Keratinocyte (primary cell): ENCODE data around the gene OLFML3. TPM values are rescaled to one million over a fixed set of nuclear protein-coding genes. Genes with fewer than 3 reads are reported as not detected.

ENCODE experiments used
- DNase-seq: peaks from one replicate; pipeline ENCODE4 v3.0.0-alpha.2; 2011; ENCODE audit warnings: low read depth, missing footprints, low spot score
- FAIRE-seq: peaks from 2 replicates; lab custom pipeline; 2011; peaks lifted over from hg19 to GRCh38; lab: Jason Lieb, UNC
- H2AFZ ChIP-seq: 2 replicates; pipeline ENCODE4 v1.6.0; 2012; ENCODE audit warnings: low read length, control low read depth, inconsistent platforms; ENCODE audit not compliant: control insufficient read depth
- H3K27ac ChIP-seq: 2 replicates; pipeline ENCODE4 v1.5.1; 2011; ENCODE audit warnings: low read length; ENCODE audit not compliant: control insufficient read depth, insufficient read depth
- H3K27me3 ChIP-seq: 3 replicates; pipeline ENCODE4 v1.6.0; 2011; ENCODE audit warnings: low read length; ENCODE audit not compliant: control insufficient read depth, insufficient read depth; ENCODE audit errors: extremely low read depth
- H3K36me3 ChIP-seq, 2 experiments: 2 replicates in 1 of 2; 3 replicates in 1 of 2; pipeline ENCODE4 v1.5.1; 2011; ENCODE audit warnings: low read length in 2 of 2, mild to moderate bottlenecking in 1 of 2; ENCODE audit not compliant: control insufficient read depth in 2 of 2, insufficient read depth in 2 of 2; ENCODE audit errors: extremely low read depth in 1 of 2
- H3K4me1 ChIP-seq: 3 replicates; pipeline ENCODE4 v1.5.1; 2011; ENCODE audit warnings: low read length; ENCODE audit not compliant: control insufficient read depth, insufficient read depth; ENCODE audit errors: extremely low read depth
- H3K4me2 ChIP-seq: 3 replicates; pipeline ENCODE4 v1.6.0; 2011; ENCODE audit warnings: low read depth, low read length; ENCODE audit not compliant: control insufficient read depth, insufficient read depth; ENCODE audit errors: extremely low read depth
- H3K4me3 ChIP-seq, 3 experiments: fragments of 200-600 bp in 1 of 3; sonication (generic) in 1 of 3; 2 replicates in 2 of 3; 3 replicates in 1 of 3; pipeline ENCODE4 v1.5.1; 2011 to 2016; ENCODE audit warnings: low read length in 3 of 3, mild to moderate bottlenecking in 3 of 3, control low read depth in 2 of 3, inconsistent platforms in 1 of 3, low read depth in 1 of 3, mixed read lengths in 1 of 3, mixed run types in 1 of 3, moderate library complexity in 1 of 3; ENCODE audit not compliant: control insufficient read depth in 2 of 3, insufficient read depth in 2 of 3; ENCODE audit errors: extremely low read depth in 1 of 3
- H3K79me2 ChIP-seq: 2 replicates; pipeline ENCODE4 v1.6.0; 2012; ENCODE audit warnings: low read length; ENCODE audit not compliant: control insufficient read depth, insufficient read depth
- H3K9ac ChIP-seq: 3 replicates; pipeline ENCODE4 v1.6.0; 2011; ENCODE audit warnings: low read length; ENCODE audit not compliant: control insufficient read depth, insufficient read depth; ENCODE audit errors: extremely low read depth
- H3K9me1 ChIP-seq: 3 replicates; pipeline ENCODE4 v1.6.0; 2011; ENCODE audit warnings: low read length; ENCODE audit not compliant: control insufficient read depth, insufficient read depth; ENCODE audit errors: extremely low read depth
- H3K9me3 ChIP-seq: 2 replicates; pipeline ENCODE4 v1.5.1; 2012; ENCODE audit warnings: low read depth, low read length; ENCODE audit not compliant: control insufficient read depth
- H4K20me1 ChIP-seq: 3 replicates; pipeline ENCODE4 v1.6.0; 2011; ENCODE audit warnings: low read length; ENCODE audit not compliant: control insufficient read depth, insufficient read depth; ENCODE audit errors: extremely low read depth
- EZH2 ChIP-seq: IDR thresholded peaks from one replicate; pipeline ENCODE4 v1.6.1; 2012; ENCODE audit warnings: inconsistent platforms, mild to moderate bottlenecking, low read length, moderate library complexity
- dilution Hi-C: fragments of 300-500 bp; cut with MboI; formaldehyde crosslinking; loops from one replicate; pipeline ENCODE4 v1.7.0; 2020; ENCODE audit warnings: low sequenced_read_pairs; ENCODE audit not compliant: extremely low pct_ligation_motif_present
- polyA plus RNA-seq, 5 experiments: library from polyadenylated mRNA; depleted of rRNA in 3 of 5; stranded (reverse) in 3 of 5; stranded (forward) in 1 of 5; unstranded in 1 of 5; fragments of >200 nt; gene quantifications; 1 replicate in 1 of 5; 2 replicates in 3 of 5; 3 replicates in 1 of 5; pipeline versions ENCODE4 v1.2.1 to v1.2.3, GENCODE V29; 2011 to 2012; ENCODE audit warnings: missing spikeins in 2 of 5, low read depth in 1 of 5, low replicate concordance in 1 of 5
- TF ChIP-seq, protein P1 (sequence below), 3 experiments: IDR thresholded peaks in 1 of 3; conservative IDR thresholded peaks in 1 of 3; optimal IDR thresholded peaks in 1 of 3; 2 replicates in 2 of 3; 3 replicates in 1 of 3; pipeline versions ENCODE3 to v1.5.1; 2011; ENCODE audit warnings: low read length in 3 of 3, mild to moderate bottlenecking in 3 of 3, moderate library complexity in 2 of 3, control low read depth in 1 of 3, inconsistent platforms in 1 of 3; ENCODE audit not compliant: insufficient read depth in 2 of 3; ENCODE audit errors: extremely low read depth in 1 of 3

Gene OLFML3
- polyA plus RNA-seq, 1 donor (not counting 4 experiments of a cell fraction or from before 2014, with no cell fraction given) = 4.4 TPM

DNA sequence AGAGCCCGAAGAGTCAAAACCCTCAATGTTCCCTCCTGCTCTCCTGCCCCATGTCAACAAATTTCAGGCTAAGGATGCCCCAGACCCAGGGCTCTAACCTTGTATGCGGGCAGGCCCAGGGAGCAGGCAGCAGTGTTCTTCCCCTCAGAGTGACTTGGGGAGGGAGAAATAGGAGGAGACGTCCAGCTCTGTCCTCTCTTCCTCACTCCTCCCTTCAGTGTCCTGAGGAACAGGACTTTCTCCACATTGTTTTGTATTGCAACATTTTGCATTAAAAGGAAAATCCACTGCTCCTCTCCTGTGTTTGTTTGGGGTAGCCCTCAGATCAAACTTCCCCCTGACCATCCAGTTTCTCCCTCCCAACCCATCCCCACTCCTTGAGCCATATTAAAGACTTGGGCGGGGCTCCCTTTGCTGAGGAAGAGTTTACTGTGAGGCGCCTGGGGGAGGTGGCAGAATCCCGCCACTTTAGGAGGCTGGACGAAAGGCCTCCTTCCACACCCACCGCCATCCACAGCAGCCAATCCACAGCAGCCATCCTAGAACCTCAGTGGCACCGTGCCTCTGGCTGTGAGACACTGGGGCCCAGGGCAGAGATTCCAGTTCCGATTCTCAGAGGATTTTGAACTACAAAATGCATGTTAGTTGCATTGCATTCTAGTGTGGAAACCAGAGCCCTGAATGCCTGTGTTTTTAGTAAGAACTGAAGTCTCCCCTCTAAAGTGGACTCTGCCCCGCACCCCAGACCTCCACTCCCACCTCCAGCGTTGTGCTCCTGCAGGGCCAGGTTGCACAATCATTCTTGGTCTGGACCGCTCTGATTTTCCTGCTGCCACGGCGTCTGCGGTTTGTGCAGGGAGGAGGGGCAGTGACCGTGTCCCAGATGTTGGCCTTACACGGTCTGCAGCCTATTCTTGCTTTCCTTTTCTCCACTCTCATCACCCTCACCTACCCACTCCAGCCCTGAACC lies 3.0 kb downstream of the OLFML3 start:
- no peak for TF ChIP-seq EZH2
- TF ChIP-seq, protein P1, sequence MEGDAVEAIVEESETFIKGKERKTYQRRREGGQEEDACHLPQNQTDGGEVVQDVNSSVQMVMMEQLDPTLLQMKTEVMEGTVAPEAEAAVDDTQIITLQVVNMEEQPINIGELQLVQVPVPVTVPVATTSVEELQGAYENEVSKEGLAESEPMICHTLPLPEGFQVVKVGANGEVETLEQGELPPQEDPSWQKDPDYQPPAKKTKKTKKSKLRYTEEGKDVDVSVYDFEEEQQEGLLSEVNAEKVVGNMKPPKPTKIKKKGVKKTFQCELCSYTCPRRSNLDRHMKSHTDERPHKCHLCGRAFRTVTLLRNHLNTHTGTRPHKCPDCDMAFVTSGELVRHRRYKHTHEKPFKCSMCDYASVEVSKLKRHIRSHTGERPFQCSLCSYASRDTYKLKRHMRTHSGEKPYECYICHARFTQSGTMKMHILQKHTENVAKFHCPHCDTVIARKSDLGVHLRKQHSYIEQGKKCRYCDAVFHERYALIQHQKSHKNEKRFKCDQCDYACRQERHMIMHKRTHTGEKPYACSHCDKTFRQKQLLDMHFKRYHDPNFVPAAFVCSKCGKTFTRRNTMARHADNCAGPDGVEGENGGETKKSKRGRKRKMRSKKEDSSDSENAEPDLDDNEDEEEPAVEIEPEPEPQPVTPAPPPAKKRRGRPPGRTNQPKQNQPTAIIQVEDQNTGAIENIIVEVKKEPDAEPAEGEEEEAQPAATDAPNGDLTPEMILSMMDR (optimal IDR thresholded peaks at IDR 0.05 in 1 of 3, IDR thresholded peaks at IDR 0.05 in 1 of 3, conservative IDR thresholded peaks at IDR 0.05 in 1 of 3; ENCODE audit: extremely low read depth in 1 of 3, insufficient read depth in 2 of 3, low read length in 3 of 3) = no peak
- Histone ChIP-seq H3K9me1 (no peaks in the 10 kb centered on the region), H3K4me1 (peaks cover 11% of the 10 kb centered on the region), H2AFZ (no peak overlapping the region), H3K4me2 (no peak overlapping the region), H3K79me2 (no peaks in the 10 kb centered on the region), H4K20me1 (no peaks in the 10 kb centered on the region), H3K9me3 (no peaks in the 10 kb centered on the region), H3K36me3 (no peaks in the 10 kb centered on the region), H3K27me3 (no peaks in the 10 kb centered on the region), H3K4me3 (no peak overlapping the region), H3K9ac (no peak overlapping the region), H3K27ac (no peak overlapping the region)
- dilution Hi-C loops = no loop called here
- FAIRE-seq (no peak), DNase-seq (no peak)

DNA sequence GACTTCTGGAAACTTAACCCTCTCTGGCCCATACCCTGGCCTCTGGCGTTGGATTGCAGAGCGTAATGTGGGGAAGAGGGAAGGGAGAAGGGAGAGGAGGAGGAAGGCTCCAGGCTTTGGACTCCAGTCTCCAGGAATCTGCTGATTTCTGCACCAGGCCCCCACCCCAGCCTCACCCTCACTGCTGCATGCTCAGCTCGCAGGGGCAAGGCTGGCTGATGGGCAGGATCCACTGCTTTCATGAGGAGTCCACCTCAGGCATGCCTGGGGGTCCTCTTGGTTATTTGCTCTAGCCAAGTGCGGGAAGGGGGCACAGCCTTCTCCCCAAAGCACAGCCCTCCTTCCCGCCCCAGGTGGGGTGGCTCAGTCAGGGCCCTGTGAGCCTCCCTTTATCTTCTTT lies 3.7 kb downstream of the OLFML3 start:
- H3K4me3 ChIP-seq = no peak overlapping the region
- H3K27me3 ChIP-seq = no peaks in the 10 kb centered on the region
- H4K20me1 ChIP-seq = no peaks in the 10 kb centered on the region
- no peak overlapping the region for H3K27ac ChIP-seq
- no peak for DNase-seq
- no peak overlapping the region for H3K4me2 ChIP-seq
- H3K9ac ChIP-seq = no peak overlapping the region
- H3K4me1 ChIP-seq = peaks cover 11% of the 10 kb centered on the region
- H3K36me3 ChIP-seq = no peaks in the 10 kb centered on the region
- H2AFZ ChIP-seq = no peak overlapping the region
- H3K9me3 ChIP-seq = no peaks in the 10 kb centered on the region
- TF ChIP-seq, protein P1 (optimal IDR thresholded peaks at IDR 0.05 in 1 of 3, IDR thresholded peaks at IDR 0.05 in 1 of 3, conservative IDR thresholded peaks at IDR 0.05 in 1 of 3; ENCODE audit: extremely low read depth in 1 of 3, insufficient read depth in 2 of 3, low read length in 3 of 3) = no peak
- TF ChIP-seq EZH2 = no peak
- H3K9me1 ChIP-seq = no peaks in the 10 kb centered on the region
- dilution Hi-C loops = no loop called here
- H3K79me2 ChIP-seq = no peaks in the 10 kb centered on the region
- no peak for FAIRE-seq
